Smooth muscle cell of the brain vasculature (primary cell): ENCODE data around the gene SIRT2.
"Not testable (repeated sequence)": the region's sequence is repeated elsewhere in the genome, so short reads cannot be mapped to it uniquely, and the experiment has no call there.

ENCODE experiments used
- DNase-seq: peaks from one replicate; pipeline ENCODE4 v3.0.0-alpha.2; 2012; ENCODE audit warnings: low read depth, low spot score

SIRT2 gene

GRCh38 chr19:38869160-38869835, 30.1 kb downstream of the SIRT2 start:
- DNase-seq = no peak

GRCh38 chr19:38868551-38868950, 30.9 kb downstream of the SIRT2 start:
- DNase-seq = no peak

GRCh38 chr19:38867171-38867780, 32.1 kb downstream of the SIRT2 start:
- no peak for DNase-seq

GRCh38 chr19:38862321-38863059, 36.9 kb downstream of the SIRT2 start:
- no peak for DNase-seq

- no peak for DNase-seq
Observed at GRCh38 chr19:38861368-38861767, 38.0 kb downstream of the SIRT2 start.

- DNase-seq = not testable (repeated sequence)
Observed at GRCh38 chr19:38859631-38860204, 39.7 kb downstream of the SIRT2 start.

GRCh38 chr19:38856813-38857212, 42.6 kb downstream of the SIRT2 start:
- no peak for DNase-seq

GRCh38 chr19:38855751-38856150, 43.7 kb downstream of the SIRT2 start:
- DNase-seq = not testable (repeated sequence)

- DNase-seq = not testable (repeated sequence)
Observed at GRCh38 chr19:38854961-38855360, 44.5 kb downstream of the SIRT2 start.

- DNase-seq = no peak
Observed at GRCh38 chr19:38853214-38853613, 46.2 kb downstream of the SIRT2 start.

- no peak for DNase-seq
Observed at GRCh38 chr19:38852231-38853044, 47.0 kb downstream of the SIRT2 start.

- peak; percentile 82 for DNase-seq
Observed at GRCh38 chr19:38851622-38852230, 47.7 kb downstream of the SIRT2 start.

GRCh38 chr19:38850976-38851621, 48.3 kb downstream of the SIRT2 start:
- no peak for DNase-seq

GRCh38 chr19:38850436-38850975, 48.9 kb downstream of the SIRT2 start:
- DNase-seq = no peak

GRCh38 chr19:38849860-38850435, 49.5 kb downstream of the SIRT2 start, which contains the start of gene HNRNPL:
TSS of gene HNRNPL (minus strand) at chr19:38849986. CDS start at chr19:38849966, 20 bp downstream.
- peak; percentile 100 for DNase-seq

- DNase-seq = peak; percentile 91
Observed at GRCh38 chr19:38849147-38849859, 50.1 kb downstream of the SIRT2 start.

- no peak for DNase-seq
Observed at GRCh38 chr19:38848299-38849146, 50.9 kb downstream of the SIRT2 start.

GRCh38 chr19:38846097-38846496, 53.3 kb downstream of the SIRT2 start:
- DNase-seq = no peak
